Caki2 (cell line): ENCODE data around the gene GOT1. TPM values are rescaled to one million over a fixed set of nuclear protein-coding genes. Genes with fewer than 3 reads are reported as not detected.

Experiments
- DNase-seq: peaks from one replicate; pipeline ENCODE4 v3.0.0-alpha.2; 2015; ENCODE audit warnings: low read depth
- in situ Hi-C: cut with HindIII; loops from 2 replicates; pipeline ENCODE4 v1.10.0; 2016; ENCODE audit warnings: low sequenced_read_pairs, low pct_unique_long_range_greater_than_20kb, mixed read lengths
- total RNA-seq: library from RNA; depleted of rRNA; stranded (reverse); fragments of >200 nt; shearing (Covaris generic); gene quantifications from 2 replicates; pipeline ENCODE4 v1.2.3, GENCODE V29; 2014; ENCODE audit warnings: low replicate concordance

Gene GOT1
- total RNA-seq, 1 experiment from 2014 or later: 25.4 TPM

GRCh38 chr10:99442394-99442793 lies 12.0 kb upstream of the GOT1 start:
- no peak for DNase-seq
- in situ Hi-C loops: loop anchor here (25.0 kb wide), 1 partner anchor 170 kb away; the partner anchor contains the start of gene SLC25A28

GRCh38 chr10:99438890-99439289 lies 8.5 kb upstream of the GOT1 start:
- in situ Hi-C loops: loop anchor here (25.0 kb wide), 1 partner anchor 173 kb away; the partner anchor contains the start of gene SLC25A28
- DNase-seq: no peak

DNA sequence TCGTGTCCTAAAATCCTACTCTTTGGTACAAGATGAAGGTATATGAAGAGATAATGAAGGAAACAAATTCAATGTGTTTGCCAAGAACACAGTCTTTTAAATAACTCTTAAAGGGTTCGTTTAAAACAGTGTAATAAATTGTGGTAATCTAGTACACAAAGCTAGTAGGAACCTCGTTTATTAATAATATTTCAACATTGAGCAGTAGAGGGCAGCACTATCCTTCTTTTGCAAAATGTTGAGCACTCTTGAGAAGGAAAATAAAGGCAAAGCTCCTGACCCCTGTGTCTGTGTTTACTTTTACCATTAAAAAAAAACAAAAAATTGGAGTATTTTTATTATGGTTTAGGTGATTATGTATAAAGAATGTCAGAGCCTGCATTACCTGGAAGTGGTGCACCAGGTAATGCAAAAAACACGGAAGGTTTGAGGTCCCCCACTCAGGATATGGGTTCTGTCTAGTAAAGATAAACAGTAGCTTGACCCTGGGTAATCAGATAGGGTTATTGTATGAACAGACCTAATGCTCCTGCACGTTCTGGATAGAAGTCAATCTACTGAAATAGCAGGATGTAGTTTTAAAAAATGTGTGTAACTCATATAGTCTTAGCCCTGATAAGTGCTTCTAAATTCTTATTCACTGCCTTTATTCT lies 5.7 kb upstream of the GOT1 start:
- peak; percentile 23 for DNase-seq
- in situ Hi-C loops: loop anchor here (25.0 kb wide), 1 partner anchor 176 kb away; the partner anchor contains the start of gene SLC25A28

- in situ Hi-C loops: loop anchor here (25.0 kb wide), 1 partner anchor 179 kb away; the partner anchor contains the start of gene SLC25A28
- DNase-seq: no peak
Measured at GRCh38 chr10:99433378-99434020, 3.1 kb upstream of the GOT1 start.

DNA sequence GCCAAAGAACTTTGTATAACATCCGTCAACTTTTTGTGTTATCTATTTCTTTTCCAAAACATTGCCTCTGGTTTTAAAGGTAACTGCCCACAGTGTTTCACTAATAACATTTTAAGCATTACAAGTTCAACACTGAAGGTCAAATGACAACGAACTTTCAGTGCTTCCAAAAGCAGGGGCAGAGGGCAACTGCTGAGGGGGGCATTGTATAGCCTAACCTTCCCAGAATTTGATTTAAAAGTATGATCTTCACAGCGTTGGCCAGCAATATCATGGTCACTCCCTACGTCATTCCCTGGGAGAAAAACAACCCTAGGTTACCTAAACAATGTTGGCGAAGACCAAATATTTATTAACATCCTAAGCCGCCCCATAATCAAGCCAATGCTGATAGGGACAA lies 2.5 kb upstream of the GOT1 start:
- in situ Hi-C loops: loop anchor here (25.0 kb wide), 1 partner anchor 179 kb away; the partner anchor contains the start of gene SLC25A28
- DNase-seq: no peak

DNA sequence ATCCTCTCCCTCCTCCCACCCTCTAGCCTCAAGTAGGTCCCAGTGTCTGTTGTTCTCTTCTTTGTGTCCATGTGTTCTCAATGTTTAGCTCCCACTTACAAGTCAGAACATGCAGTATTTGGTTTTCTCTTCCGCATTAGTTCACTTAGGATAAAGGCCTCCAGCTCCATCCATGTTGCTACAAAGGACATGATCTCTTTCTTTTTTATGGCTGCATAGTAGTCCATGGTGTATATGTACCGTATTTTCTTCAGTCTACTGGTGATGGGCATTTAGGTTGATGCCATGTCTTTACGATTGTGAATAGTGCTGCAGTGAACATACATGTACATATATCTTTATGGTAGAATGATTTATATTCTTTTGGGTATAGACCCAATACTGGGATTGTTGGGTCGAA lies 1.6 kb upstream of the GOT1 start:
- in situ Hi-C loops: loop anchor here (25.0 kb wide), 1 partner anchor 180 kb away; the partner anchor contains the start of gene SLC25A28
- no peak for DNase-seq

- in situ Hi-C loops: loop anchor here (25.0 kb wide), 1 partner anchor 181 kb away; the partner anchor contains the start of gene SLC25A28
- no peak for DNase-seq
Measured at GRCh38 chr10:99431190-99431760, 851 bp upstream of the GOT1 start.

- in situ Hi-C loops: loop anchor here (25.0 kb wide), 1 partner anchor 182 kb away; the partner anchor contains the start of gene SLC25A28
- DNase-seq: no peak
Measured at GRCh38 chr10:99430116-99430450, 341 bp downstream of the GOT1 start.

DNA sequence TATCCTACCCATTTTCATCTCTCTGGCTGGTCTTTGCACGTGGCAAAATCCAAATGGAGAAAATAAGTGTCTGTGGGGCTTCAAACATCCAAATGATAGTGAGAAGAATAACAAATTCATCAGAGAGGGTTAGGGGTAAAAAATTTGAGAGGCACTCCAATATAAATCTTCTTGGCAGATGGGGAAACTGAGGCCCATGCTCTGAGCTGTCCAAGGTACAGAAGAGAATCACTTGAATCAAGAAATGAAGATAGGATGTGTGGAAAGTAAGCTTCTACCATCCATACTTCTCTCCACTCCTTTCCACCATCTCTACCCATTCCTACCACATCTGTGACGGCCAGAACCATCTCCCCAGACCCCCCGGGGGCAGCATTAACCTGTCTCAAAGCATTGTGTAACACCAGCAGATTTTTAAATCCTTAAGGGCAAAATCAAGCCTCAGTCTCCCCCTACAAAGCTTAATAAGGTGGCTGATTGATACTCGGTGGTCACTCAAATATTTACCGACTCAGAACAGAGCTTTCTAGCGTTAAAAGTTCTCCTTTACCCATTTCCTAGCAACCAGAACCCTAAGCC lies 818 bp downstream of the GOT1 start:
- no peak for DNase-seq
- in situ Hi-C loops: loop anchor here (25.0 kb wide), 1 partner anchor 183 kb away; the partner anchor contains the start of gene SLC25A28

DNA sequence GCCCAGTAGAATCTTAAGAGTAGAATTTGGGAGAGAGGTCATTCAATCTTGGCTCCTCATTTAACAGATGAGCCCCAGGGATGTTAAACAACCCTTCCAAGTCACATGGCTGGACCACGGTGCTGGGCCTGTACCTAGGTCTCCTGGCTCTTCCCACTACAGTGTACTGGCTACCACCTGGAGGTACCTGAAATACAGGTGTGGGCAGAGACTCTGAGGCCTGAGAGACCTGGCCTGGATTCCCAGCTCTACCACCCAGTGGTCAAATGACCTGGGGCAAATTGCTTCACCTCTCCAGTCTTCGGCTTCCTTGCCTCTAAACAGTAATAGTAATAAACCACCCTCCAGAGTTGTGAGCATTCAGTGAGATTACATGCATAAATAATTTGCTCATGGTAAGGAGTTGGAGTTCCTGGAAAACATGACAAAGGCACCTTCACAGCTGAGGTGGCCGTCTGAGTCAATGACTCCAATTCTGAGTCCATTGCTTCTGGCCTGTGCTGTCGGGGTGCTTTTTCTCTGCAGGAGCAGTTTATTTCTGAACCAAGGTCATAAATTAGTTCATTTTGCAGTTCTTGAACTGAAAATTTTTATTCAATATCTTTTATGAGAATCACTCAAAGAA lies 2.7 kb downstream of the GOT1 start:
- in situ Hi-C loops: loop anchor here (25.0 kb wide), 1 partner anchor 185 kb away; the partner anchor contains the start of gene SLC25A28
- DNase-seq: no peak

- in situ Hi-C loops: loop anchor here (25.0 kb wide), 1 partner anchor 186 kb away; the partner anchor contains the start of gene SLC25A28
- peak; percentile 64 for DNase-seq
Measured at GRCh38 chr10:99426689-99427088, 3.7 kb downstream of the GOT1 start.

- in situ Hi-C loops: loop anchor here (25.0 kb wide), 1 partner anchor 187 kb away; the partner anchor contains the start of gene SLC25A28
- no peak for DNase-seq
Measured at GRCh38 chr10:99425204-99425603, 5.2 kb downstream of the GOT1 start.

DNA sequence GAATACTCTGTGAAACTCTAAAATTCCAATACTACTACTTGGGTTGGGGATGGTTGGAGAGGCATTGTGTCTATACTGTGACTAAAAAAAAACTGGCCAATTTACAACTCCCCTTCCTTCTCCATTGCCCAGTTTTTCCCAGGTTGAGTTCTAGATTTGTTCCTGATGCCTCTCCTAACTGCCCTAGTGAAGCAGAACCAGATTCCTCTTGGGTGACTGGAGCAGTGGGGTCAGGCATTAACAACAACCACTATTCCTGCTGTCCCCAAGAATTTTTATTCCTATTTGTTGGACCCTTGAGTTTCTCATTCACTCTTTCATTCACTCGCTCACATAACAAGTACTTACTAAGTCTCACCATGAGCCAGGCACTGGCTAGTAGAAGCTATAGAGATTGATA lies 5.8 kb downstream of the GOT1 start:
- no peak for DNase-seq
- in situ Hi-C loops: loop anchor here (25.0 kb wide), 1 partner anchor 188 kb away; the partner anchor contains the start of gene SLC25A28

GRCh38 chr10:99422529-99423096 lies 7.8 kb downstream of the GOT1 start:
- no peak for DNase-seq
- in situ Hi-C loops: no loop called here

- in situ Hi-C loops: no loop called here
- no peak for DNase-seq
Measured at GRCh38 chr10:99421233-99421739, 9.1 kb downstream of the GOT1 start.

GRCh38 chr10:99419688-99420087 lies 10.7 kb downstream of the GOT1 start:
- in situ Hi-C loops: no loop called here
- DNase-seq: no peak

DNA sequence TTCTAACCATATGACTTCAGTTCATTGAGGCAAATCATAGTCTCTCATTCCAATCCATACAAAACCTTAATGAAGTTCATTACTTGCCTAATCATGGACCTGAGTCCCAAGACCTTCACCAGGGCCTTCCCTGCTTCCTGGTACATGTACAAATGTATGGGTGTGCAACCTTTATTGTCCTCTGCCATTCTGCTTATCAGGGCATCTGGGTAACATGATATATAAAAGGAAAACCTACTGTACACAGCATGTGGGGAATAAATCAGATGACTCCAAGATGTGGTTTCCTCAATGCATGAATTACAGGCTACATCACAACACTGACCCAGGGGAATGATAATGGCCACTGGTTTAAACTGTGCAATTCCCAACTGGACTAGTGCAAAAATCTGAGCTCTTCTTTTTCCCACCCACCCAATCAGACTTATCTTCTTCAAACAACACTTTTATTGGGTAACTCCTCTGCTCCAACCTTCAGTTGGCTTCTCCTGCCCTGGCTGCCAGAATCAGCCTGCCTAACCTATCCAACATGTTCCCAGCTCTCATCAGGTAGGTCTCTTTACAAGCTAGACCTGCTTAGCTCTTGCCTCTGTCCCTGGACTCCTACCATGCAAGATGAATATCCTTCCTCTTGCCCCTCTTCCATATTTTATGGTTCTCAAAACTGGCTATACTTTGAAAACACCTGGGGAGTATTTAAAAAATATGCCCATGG lies 11.4 kb downstream of the GOT1 start:
- in situ Hi-C loops: no loop called here
- no peak for DNase-seq
